Ishikawa (cell line): ENCODE data around the gene MAGEB3.

Experiments used
- CEBPB ChIP-seq: IDR thresholded peaks from 2 replicates; pipeline ENCODE4 v1.6.1; 2012
- CREB1 ChIP-seq: IDR thresholded peaks from 2 replicates; pipeline ENCODE4 v1.6.1; 2012; ENCODE audit warnings: low read depth
- EGR1 ChIP-seq: IDR thresholded peaks from 2 replicates; pipeline ENCODE4 v1.6.1; 2012
- EP300 ChIP-seq: IDR thresholded peaks from 2 replicates; pipeline ENCODE4 v1.6.1; 2012; ENCODE audit warnings: borderline replicate concordance
- FOXM1 ChIP-seq: IDR thresholded peaks from 2 replicates; pipeline ENCODE4 v1.6.1; 2012; ENCODE audit warnings: low read depth, borderline replicate concordance
- MAX ChIP-seq: IDR thresholded peaks from 2 replicates; pipeline ENCODE4 v1.6.1; 2012
- NFIC ChIP-seq: IDR thresholded peaks from 2 replicates; pipeline ENCODE4 v1.6.1; 2012
- RAD21 ChIP-seq: IDR thresholded peaks from 2 replicates; pipeline ENCODE4 v1.6.1; 2012; ENCODE audit warnings: low read depth
- REST ChIP-seq: IDR thresholded peaks from 2 replicates; pipeline ENCODE4 v1.6.1; 2012; ENCODE audit warnings: low read depth, mild to moderate bottlenecking
- TAF1 ChIP-seq: IDR thresholded peaks from 2 replicates; pipeline ENCODE4 v1.6.1; 2012; ENCODE audit warnings: low read depth, mild to moderate bottlenecking
- TCF12 ChIP-seq: IDR thresholded peaks from 2 replicates; pipeline ENCODE4 v1.6.1; 2012; ENCODE audit warnings: low read depth
- TEAD4 ChIP-seq: IDR thresholded peaks from 2 replicates; pipeline ENCODE4 v1.6.1; 2012
- USF1 ChIP-seq: IDR thresholded peaks from 2 replicates; pipeline ENCODE4 v1.6.1; 2012
- YY1 ChIP-seq: IDR thresholded peaks from 2 replicates; pipeline ENCODE4 v1.6.1; 2012; ENCODE audit warnings: low read depth
- ZBTB7A ChIP-seq: IDR thresholded peaks from 2 replicates; pipeline ENCODE4 v1.6.1; 2012; ENCODE audit warnings: low read depth

MAGEB3 gene

GRCh38 chrX:30215357-30215843, 15.1 kb upstream of the MAGEB3 start, which contains the start of gene MAGEB2:
Gene MAGEB2 (plus strand): TSS chrX:30215563. CDS start chrX:30218581, 3,018 bp downstream.
- no peak for TF ChIP-seq YY1
- TF ChIP-seq RAD21, result no peak
- TF ChIP-seq FOXM1, result no peak
- no peak for TF ChIP-seq NFIC

- TF ChIP-seq ZBTB7A (no peak), TAF1 (no peak), CEBPB (no peak), MAX (no peak), FOXM1 (no peak), NFIC (no peak), YY1 (no peak), EGR1 (no peak), TEAD4 (no peak), REST (no peak), EP300 (no peak), RAD21 (no peak), USF1 (no peak), CREB1 (no peak), TCF12 (no peak)
These were observed 13.0 kb upstream of the MAGEB3 start for GRCh38 chrX:30217465-30217864.

GRCh38 chrX:30219372-30219771, 11.1 kb upstream of the MAGEB3 start:
- TF ChIP-seq NFIC, result no peak
- no peak for TF ChIP-seq RAD21
- no peak for TF ChIP-seq EGR1
- TF ChIP-seq MAX, result no peak
- no peak for TF ChIP-seq YY1
- no peak for TF ChIP-seq TCF12

GRCh38 chrX:30220661-30221060, 9.8 kb upstream of the MAGEB3 start:
- TF ChIP-seq CEBPB (no peak), TEAD4 (no peak), CREB1 (no peak), EGR1 (no peak), RAD21 (no peak), YY1 (no peak), ZBTB7A (no peak), NFIC (no peak), REST (no peak), USF1 (no peak), FOXM1 (no peak), TCF12 (no peak), EP300 (no peak), MAX (no peak), TAF1 (no peak)

GRCh38 chrX:30224536-30224935, 5.9 kb upstream of the MAGEB3 start:
- TF ChIP-seq ZBTB7A (no peak), RAD21 (no peak), REST (no peak), TAF1 (no peak), CREB1 (no peak), USF1 (no peak), YY1 (no peak), CEBPB (no peak), TCF12 (no peak), TEAD4 (no peak), NFIC (no peak), FOXM1 (no peak), EP300 (no peak), EGR1 (no peak), MAX (no peak)
